HT1080 (cell line): ENCODE data around the gene KIAA0232. TPM values are rescaled to one million over a fixed set of nuclear protein-coding genes. Genes with fewer than 3 reads are reported as not detected.
A peak's percentile ranks its signal among the peaks of the same experiment; 100 is the strongest.
"Not testable (repeated sequence)": the region's sequence is repeated elsewhere in the genome, so short reads cannot be mapped to it uniquely, and the experiment has no call there.

Source experiments
- DNase-seq: peaks from one replicate; pipeline ENCODE4 v3.0.0-alpha.2; 2015; ENCODE audit warnings: low read depth
- total RNA-seq: library from RNA; depleted of rRNA; stranded (reverse); fragments of >200 nt; shearing (Covaris generic); gene quantifications from 2 replicates; pipeline ENCODE4 v1.2.3, GENCODE V29; 2014

Gene KIAA0232
- total RNA-seq, 1 experiment from 2014 or later = 4.7 TPM

- no peak for DNase-seq
These were observed 117.8 kb downstream of the KIAA0232 start for GRCh38 chr4:6900181-6900812.

GRCh38 chr4:6900956-6901355 is 118.4 kb downstream of the KIAA0232 start:
- no peak for DNase-seq

- no peak for DNase-seq
These were observed 119.3 kb downstream of the KIAA0232 start for GRCh38 chr4:6901669-6902317.

- no peak for DNase-seq
These were observed 120.0 kb downstream of the KIAA0232 start for GRCh38 chr4:6902318-6903042.

GRCh38 chr4:6905516-6906445 is 123.3 kb downstream of the KIAA0232 start:
- no peak for DNase-seq

- DNase-seq = not testable (repeated sequence)
These were observed 124.0 kb downstream of the KIAA0232 start for GRCh38 chr4:6906486-6906885.

GRCh38 chr4:6907658-6908191 is 125.2 kb downstream of the KIAA0232 start:
- no peak for DNase-seq

- DNase-seq = no peak
These were observed 126.0 kb downstream of the KIAA0232 start for GRCh38 chr4:6908432-6909112.

- peak; percentile 82 for DNase-seq
These were observed 126.8 kb downstream of the KIAA0232 start, which contains the start of gene TBC1D14 for GRCh38 chr4:6909113-6909969. Gene TBC1D14 (plus strand): TSS chr4:6909826. CDS start chr4:6923390, 13,564 bp downstream.

- DNase-seq = no peak
These were observed 127.4 kb downstream of the KIAA0232 start for GRCh38 chr4:6909970-6910339.

- no peak for DNase-seq
These were observed 127.9 kb downstream of the KIAA0232 start for GRCh38 chr4:6910340-6910959.

- DNase-seq = no peak
These were observed 128.7 kb downstream of the KIAA0232 start for GRCh38 chr4:6910960-6911874.

GRCh38 chr4:6911917-6912316 is 129.4 kb downstream of the KIAA0232 start:
- not testable (repeated sequence) for DNase-seq

- no peak for DNase-seq
These were observed 129.9 kb downstream of the KIAA0232 start for GRCh38 chr4:6912441-6912840.

GRCh38 chr4:6913350-6913905 is 130.9 kb downstream of the KIAA0232 start:
- DNase-seq = no peak

GRCh38 chr4:6914448-6914847 is 131.9 kb downstream of the KIAA0232 start:
- no peak for DNase-seq
